GM12874 (cell line): ENCODE results near the gene ZNF562.

Experiments
- CTCF ChIP-seq: IDR thresholded peaks from 2 replicates; pipeline ENCODE4 v1.5.1; 2011; ENCODE audit warnings: low read depth, mild to moderate bottlenecking, control low read depth, low read length, moderate library complexity; ENCODE audit not compliant: insufficient read depth

Gene ZNF562

DNA sequence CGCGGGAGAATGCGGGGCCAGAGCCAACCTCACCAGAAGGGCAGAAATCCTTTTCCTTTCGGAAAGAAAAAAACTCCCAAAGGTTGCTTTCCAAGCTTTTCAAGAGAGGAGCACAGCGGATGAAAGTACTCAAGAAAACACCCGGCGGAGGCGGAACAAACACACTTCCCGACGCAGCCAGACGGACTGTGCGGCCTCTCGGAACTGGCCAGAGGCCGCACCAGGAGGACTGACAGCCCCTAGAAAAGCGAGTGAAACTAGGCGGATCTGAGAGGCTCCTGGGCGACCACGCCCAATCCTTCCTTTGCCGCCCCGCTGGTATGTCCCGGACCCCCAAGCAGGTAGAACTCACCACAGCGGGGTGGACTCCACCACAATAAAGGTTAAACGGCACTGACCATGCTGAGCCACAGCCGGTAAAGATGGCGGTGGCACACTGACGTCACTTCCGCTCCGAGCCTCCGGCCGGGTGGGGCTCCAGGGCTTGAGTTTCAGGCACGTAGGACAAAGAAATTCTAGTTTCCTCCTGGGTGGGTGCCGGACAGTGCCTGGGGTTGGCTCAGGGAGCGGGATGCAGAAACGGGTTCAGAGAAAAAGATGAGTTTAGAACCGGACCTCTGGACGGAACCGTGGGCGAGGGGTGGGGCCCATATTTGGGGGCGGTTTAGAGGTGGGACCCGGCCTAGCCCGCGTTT is at the start of gene ZNF562:
Gene ZNF562 (minus strand): TSS at position 438 of the 695 bp plus-strand sequence. CDS start 14,356 bp downstream, outside the sequence.
- TF ChIP-seq CTCF, result no peak

GRCh38 chr19:9724157-9724556 is 49.3 kb upstream of the ZNF562 start:
- TF ChIP-seq CTCF, result no peak

GRCh38 chr19:9721861-9722260 is 47.0 kb upstream of the ZNF562 start:
- TF ChIP-seq CTCF, result no peak

DNA sequence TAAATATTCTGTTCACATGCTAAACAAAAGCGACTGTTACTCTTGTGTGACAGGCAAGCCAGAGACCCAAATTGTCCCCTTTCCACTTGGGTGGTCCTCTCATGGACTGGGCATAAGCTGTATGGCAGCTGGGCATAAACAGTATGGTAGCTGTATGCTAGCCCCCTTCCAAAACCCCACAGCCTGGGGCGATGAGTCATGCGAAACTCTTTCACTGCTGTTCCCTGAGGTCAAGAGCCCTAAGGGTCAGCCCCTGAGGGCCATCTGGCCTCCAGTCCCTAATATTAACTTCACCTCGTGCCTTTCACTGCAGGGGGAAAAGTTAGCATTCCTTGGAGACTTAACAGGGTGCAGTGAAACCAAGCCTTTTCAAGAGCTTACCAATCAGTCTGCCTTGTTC is 45.6 kb upstream of the ZNF562 start:
- no peak for TF ChIP-seq CTCF

GRCh38 chr19:9711815-9712214 is 36.9 kb upstream of the ZNF562 start:
- TF ChIP-seq CTCF, result no peak

DNA sequence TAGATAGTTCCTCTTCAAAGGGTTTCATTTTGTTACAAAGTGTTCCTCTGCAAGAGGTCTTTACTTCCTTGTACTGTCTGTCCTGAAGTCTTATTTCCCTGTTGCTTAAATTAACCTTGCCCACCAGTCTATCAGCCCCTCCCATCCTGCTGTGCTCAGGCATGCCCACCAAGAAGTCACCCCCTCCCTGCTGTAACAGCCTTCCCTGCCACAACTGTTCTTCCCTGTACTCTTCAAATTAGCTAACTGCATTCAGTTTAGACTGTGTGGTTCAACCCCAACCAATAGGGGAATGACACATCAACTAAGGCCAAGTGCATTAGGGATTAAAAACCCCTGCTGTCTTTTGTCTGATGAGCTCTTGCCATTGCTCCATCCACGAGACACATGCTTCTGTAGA is 34.4 kb upstream of the ZNF562 start:
- no peak for TF ChIP-seq CTCF

- TF ChIP-seq CTCF, result no peak
Measured at GRCh38 chr19:9705836-9706235, 30.9 kb upstream of the ZNF562 start.
